SK-N-SH (cell line): ENCODE measurements around the gene PER2. TPM values are rescaled to one million over a fixed set of nuclear protein-coding genes. Genes with fewer than 3 reads are reported as not detected.
A peak's percentile ranks its signal among the peaks of the same experiment; 100 is the strongest.

Source experiments
- CTCF ChIA-PET: fragments of 300-600, 350-600 bp; formaldehyde crosslinking; extraction: SDS; loops from one replicate; lab custom pipeline; 2021; lab: Yijun Ruan, JAX
- POLR2A ChIA-PET: fragments of 350-600 bp; sonication (Branson Sonifier 250); formaldehyde crosslinking; extraction: SDS; loops from one replicate; lab custom pipeline; 2020; ENCODE audit warnings: antibody characterized with exemption, inconsistent platforms; lab: Yijun Ruan, JAX
- DNase-seq: peaks from one replicate; pipeline ENCODE4 v3.0.0; 2012
- H2AFZ ChIP-seq: fragments of 200-600 bp; sonication (generic); 2 replicates; pipeline ENCODE4 v1.8.1; 2016; ENCODE audit warnings: antibody characterized with exemption, mild to moderate bottlenecking, low read depth
- H3F3A ChIP-seq: fragments of 200-600 bp; sonication (generic); replicated peaks from 2 replicates; pipeline ENCODE3; 2016; ENCODE audit warnings: antibody characterized with exemption, mild to moderate bottlenecking; ENCODE audit not compliant: insufficient read depth
- H3K27ac ChIP-seq, 2 experiments: fragments of 200-500 bp in 1 of 2; fragments of 200-600 bp in 1 of 2; sonication (Bioruptor generic) in 1 of 2; sonication (generic), shearing (Covaris generic) in 1 of 2; 2 replicates each; pipeline versions ENCODE4 v1.5.1 to v1.6.1; 2014 to 2016; ENCODE audit warnings: low read depth in 2 of 2, inconsistent platforms in 1 of 2, low read length in 1 of 2, mild to moderate bottlenecking in 1 of 2, mixed read lengths in 1 of 2
- H3K27me3 ChIP-seq: fragments of 200-600 bp; sonication (generic), shearing (Covaris generic); 2 replicates; pipeline ENCODE4 v1.6.1; 2016; ENCODE audit warnings: mixed run types; ENCODE audit not compliant: insufficient read depth
- H3K36me3 ChIP-seq, 2 experiments: fragments of 200-500 bp in 1 of 2; fragments of 200-600 bp in 1 of 2; sonication (Bioruptor generic) in 1 of 2; sonication (generic) in 1 of 2; replicated peaks in 1 of 2; 2 replicates each; pipeline versions ENCODE3 to v1.5.1; 2014 to 2016; ENCODE audit warnings: low read length in 1 of 2, mild to moderate bottlenecking in 1 of 2; ENCODE audit not compliant: insufficient read depth in 2 of 2, control insufficient read depth in 1 of 2
- H3K4me1 ChIP-seq, 2 experiments: fragments of 200-500 bp in 1 of 2; fragments of 200-600 bp in 1 of 2; sonication (Bioruptor generic) in 1 of 2; sonication (generic), shearing (Covaris generic) in 1 of 2; 2 replicates each; pipeline versions ENCODE4 v1.5.1 to v1.6.1; 2014 to 2016; ENCODE audit warnings: low read depth in 1 of 2, low read length in 1 of 2, mixed run types in 1 of 2; ENCODE audit not compliant: insufficient read depth in 2 of 2, control insufficient read depth in 1 of 2
- H3K4me2 ChIP-seq: fragments of 200-600 bp; sonication (generic), shearing (Covaris generic); 2 replicates; pipeline ENCODE4 v1.6.1; 2017; ENCODE audit warnings: mixed run types
- H3K4me3 ChIP-seq, 2 experiments: fragments of 200-500 bp in 1 of 2; fragments of 200-600 bp in 1 of 2; sonication (Bioruptor generic) in 1 of 2; sonication (generic), shearing (Covaris generic) in 1 of 2; 2 replicates each; pipeline versions ENCODE4 v1.5.1 to v1.8.1; 2014 to 2016; ENCODE audit warnings: low read depth in 2 of 2, inconsistent platforms in 1 of 2, low read length in 1 of 2, mild to moderate bottlenecking in 1 of 2, mixed read lengths in 1 of 2, moderate library complexity in 1 of 2
- H3K79me2 ChIP-seq: fragments of 200-600 bp; sonication (generic); 2 replicates; pipeline ENCODE4 v1.8.1; 2017; ENCODE audit warnings: mild to moderate bottlenecking; ENCODE audit not compliant: insufficient read depth
- H3K9ac ChIP-seq: fragments of 200-600 bp; sonication (generic); 2 replicates; pipeline ENCODE4 v1.6.1; 2017; ENCODE audit warnings: mixed run types
- H3K9me2 ChIP-seq: fragments of 200-600 bp; sonication (generic); 2 replicates; pipeline ENCODE4 v1.6.1; 2017; ENCODE audit warnings: mixed run types
- H3K9me3 ChIP-seq: fragments of 200-600 bp; sonication (generic); 2 replicates; pipeline ENCODE4 v1.6.1; 2017; ENCODE audit warnings: mixed run types, mild to moderate bottlenecking, moderate library complexity
- H4K20me1 ChIP-seq: fragments of 200-600 bp; sonication (generic); 2 replicates; pipeline ENCODE4 v1.6.1; 2017; ENCODE audit warnings: mild to moderate bottlenecking, mixed run types; ENCODE audit not compliant: insufficient read depth
- EZH2phosphoT487 ChIP-seq: fragments of 200-600 bp; sonication (generic); IDR thresholded peaks from 2 replicates; pipeline ENCODE4 v1.6.1; 2017; ENCODE audit warnings: low read depth, mixed run types, mild to moderate bottlenecking, antibody characterized with exemption, moderate library complexity, borderline replicate concordance
- GABPA ChIP-seq: IDR thresholded peaks from 2 replicates; pipeline ENCODE4 v1.4.0; 2012; ENCODE audit warnings: low read depth, mild to moderate bottlenecking
- JUND ChIP-seq: IDR thresholded peaks from 2 replicates; pipeline ENCODE4 v1.4.0; 2012
- MAX ChIP-seq: IDR thresholded peaks from 2 replicates; pipeline ENCODE4 v1.4.0; 2012; ENCODE audit warnings: low read depth
- MEF2A ChIP-seq: IDR thresholded peaks from 2 replicates; pipeline ENCODE4 v1.4.0; 2012; ENCODE audit warnings: low read depth, borderline replicate concordance
- MXI1 ChIP-seq: IDR thresholded peaks from 2 replicates; pipeline ENCODE4 v1.6.1; 2012; ENCODE audit warnings: mild to moderate bottlenecking, low read depth, low read length, improper control_type of control experiment
- PBX3 ChIP-seq: IDR thresholded peaks from 2 replicates; pipeline ENCODE4; 2012
- RAD21 ChIP-seq: IDR thresholded peaks from 2 replicates; pipeline ENCODE4 v1.6.1; 2012; ENCODE audit warnings: mild to moderate bottlenecking, low read length
- RFX5 ChIP-seq: IDR thresholded peaks from 2 replicates; pipeline ENCODE4 v1.6.1; 2012; ENCODE audit warnings: mild to moderate bottlenecking, improper control_type of control experiment, low read length
- RXRA ChIP-seq: IDR thresholded peaks from 2 replicates; pipeline ENCODE4 v1.4.0; 2012; ENCODE audit warnings: low read depth, mild to moderate bottlenecking, borderline replicate concordance
- SIN3A ChIP-seq: IDR thresholded peaks from 2 replicates; pipeline ENCODE4 v1.6.1; 2012; ENCODE audit warnings: low read depth, mild to moderate bottlenecking, low read length, moderate library complexity, borderline replicate concordance
- TAF1 ChIP-seq: IDR thresholded peaks from 2 replicates; pipeline ENCODE4 v1.6.1; 2012; ENCODE audit warnings: low read depth, mild to moderate bottlenecking, low read length, moderate library complexity, borderline replicate concordance
- TCF12 ChIP-seq: IDR thresholded peaks from 2 replicates; pipeline ENCODE4 v1.4.0; 2012
- TEAD4 ChIP-seq: IDR thresholded peaks from 2 replicates; pipeline ENCODE4 v1.4.0; 2012; ENCODE audit warnings: mild to moderate bottlenecking, borderline replicate concordance; ENCODE audit not compliant: insufficient read depth
- USF1 ChIP-seq: IDR thresholded peaks from 2 replicates; pipeline ENCODE4 v1.4.0; 2012; ENCODE audit warnings: low read depth, borderline replicate concordance
- USF2 ChIP-seq: fragments of 150-350 bp; IDR thresholded peaks from 2 replicates; pipeline ENCODE4 v1.6.1; 2017; ENCODE audit warnings: antibody characterized with exemption, low read length, low read depth, borderline replicate concordance
- YY1 ChIP-seq: IDR thresholded peaks from 2 replicates; pipeline ENCODE4 v1.4.0; 2012; ENCODE audit warnings: low read depth, mild to moderate bottlenecking
- WGBS: methylation state at CpG from one replicate; pipeline ENCODE4 v1.1.6; 2017; ENCODE audit warnings: low lambda C conversion rate; 5-methylcytosine and 5-hydroxymethylcytosine counted together
- polyA plus RNA-seq, 3 experiments: library from polyadenylated mRNA; depleted of rRNA; stranded (reverse); fragments of >200 nt; gene quantifications; 2 replicates each; pipeline ENCODE4 v1.2.3, GENCODE V29; 2012

PER2 gene
- polyA plus RNA-seq, 1 of the 3 experiments (the other 2 are of a cell fraction): 0.82 TPM

- no peaks in the 10 kb centered on the region; the same call in 1 of the 2 replicates for H3K27me3 ChIP-seq
- H4K20me1 ChIP-seq: no peaks in the 10 kb centered on the region
- H3F3A ChIP-seq: peaks cover 3% of the 10 kb centered on the region
- H3K9me3 ChIP-seq: no peaks in the 10 kb centered on the region
- peak; percentile 84 for TF ChIP-seq MAX
- no peak for TF ChIP-seq RXRA
- H3K9me2 ChIP-seq: no peaks in the 10 kb centered on the region
- WGBS: 7% methylated on average over 3 of the region's 75 CpGs
- peak overlapping the region; percentile 9 to 74; a peak in 3 of 4 replicates for H3K4me3 ChIP-seq
- peak; percentile 72 for DNase-seq
- H3K36me3 ChIP-seq: no peaks in the 10 kb centered on the region
- CTCF ChIA-PET: interaction anchor here (1.2 to 2.2 kb wide), 4 partner anchors 8 to 40 kb away, joined by 3 to 17 read pairs (median 4); no protein-coding TSS in a partner anchor
- H3K9ac ChIP-seq: no peak overlapping the region
- no peak overlapping the region for H3K27ac ChIP-seq
- H3K79me2 ChIP-seq: no peaks in the 10 kb centered on the region
- H2AFZ ChIP-seq: no peak overlapping the region
- peak overlapping the region; percentile 47; the same call in 1 of the 2 replicates for H3K4me2 ChIP-seq
- POLR2A ChIA-PET: interaction anchor here (0.6 to 1.1 kb wide), 3 partner anchors 11 to 177 kb away, joined by 3 read pairs; no protein-coding TSS in a partner anchor
- peaks cover 0 to 28% of the 10 kb centered on the region in 2 experiments; a peak in 1 of 4 replicates for H3K4me1 ChIP-seq
Measured at GRCh38 chr2:238238766-238239542, 49.5 kb downstream of the PER2 start.

GRCh38 chr2:238238311-238238765 lies 50.1 kb downstream of the PER2 start:
- Histone ChIP-seq H2AFZ (no peak overlapping the region), H3K27ac (no peak overlapping the region), H3K9me3 (no peaks in the 10 kb centered on the region), H3K27me3 (no peaks in the 10 kb centered on the region; the same call in 1 of the 2 replicates), H3K4me3 (no peak overlapping the region; a peak in 1 of 4 replicates), H4K20me1 (no peaks in the 10 kb centered on the region), H3K4me1 (peaks cover 0 to 24% of the 10 kb centered on the region in 2 experiments; a peak in 1 of 4 replicates), H3K79me2 (no peaks in the 10 kb centered on the region), H3K9ac (no peak overlapping the region), H3K4me2 (no peak overlapping the region), H3F3A (peaks cover 3% of the 10 kb centered on the region), H3K9me2 (no peaks in the 10 kb centered on the region), H3K36me3 (no peaks in the 10 kb centered on the region)
- ChIA-PET POLR2A (interaction anchor here (1.0 kb wide), 1 partner anchor 10 kb away, joined by 3 read pairs; no protein-coding TSS in a partner anchor), CTCF (interaction anchor here (0.7 to 1.5 kb wide), 4 partner anchors 9 to 78 kb away, joined by 3 to 4 read pairs (median 3); no protein-coding TSS in a partner anchor)
- TF ChIP-seq YY1: no peak
- no peak for TF ChIP-seq PBX3
- no peak for TF ChIP-seq JUND
- TF ChIP-seq TCF12: no peak
- no peak for TF ChIP-seq TEAD4
- TF ChIP-seq RFX5: no peak
- TF ChIP-seq GABPA: no peak
- TF ChIP-seq EZH2phosphoT487: no peak
- no peak for TF ChIP-seq MXI1
- TF ChIP-seq MEF2A: no peak
- no peak for TF ChIP-seq USF2
- TF ChIP-seq SIN3A: no peak
- TF ChIP-seq USF1: no peak
- TF ChIP-seq RAD21: no peak
- no peak for TF ChIP-seq TAF1
- WGBS: 94% methylated on average over 4 of the region's 5 CpGs
- no peak for DNase-seq
